Hepatic stellate cell (primary cell): ENCODE measurements around the gene PEX7.
"Not testable (repeated sequence)": the region's sequence is repeated elsewhere in the genome, so short reads cannot be mapped to it uniquely, and the experiment has no call there.

Experiments used
- DNase-seq: peaks from one replicate; pipeline ENCODE4 v3.0.0; 2011; ENCODE audit warnings: low spot score

The PEX7 gene

DNA sequence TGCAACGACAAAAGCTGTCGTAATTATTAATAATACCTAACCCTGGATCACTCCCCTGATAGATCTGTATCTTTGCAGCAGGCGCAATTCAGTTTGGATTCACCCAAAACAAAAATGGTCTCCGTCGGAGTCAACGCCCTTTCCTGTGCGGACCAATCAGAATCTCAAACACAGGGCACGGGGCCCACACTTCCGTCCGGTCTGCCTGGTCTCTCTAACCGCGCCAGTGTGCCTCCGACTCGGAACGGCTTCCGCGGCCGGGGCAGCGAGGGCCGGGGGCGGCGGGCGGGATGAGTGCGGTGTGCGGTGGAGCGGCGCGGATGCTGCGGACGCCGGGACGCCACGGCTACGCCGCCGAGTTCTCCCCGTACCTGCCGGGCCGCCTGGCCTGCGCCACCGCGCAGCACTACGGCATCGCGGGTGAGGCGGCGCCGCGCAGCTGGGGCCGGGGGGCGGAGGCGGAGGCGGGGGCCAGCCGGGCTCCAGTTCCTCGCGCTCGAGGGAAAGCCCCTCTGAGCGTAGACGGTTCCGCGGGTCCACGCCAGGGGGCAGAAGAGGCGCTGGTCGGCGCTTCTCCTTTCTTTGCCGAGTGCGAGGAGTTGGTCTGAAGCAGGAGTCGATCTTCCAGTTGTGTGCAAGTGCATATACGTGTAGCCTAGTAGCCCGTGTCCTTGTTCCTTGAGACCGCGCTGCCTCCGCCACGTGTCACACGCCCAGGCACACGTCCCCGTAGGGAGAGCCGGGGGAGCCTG, at the start of gene PEX7:
Gene PEX7, plus strand, starts transcription at position 217 of the 752 bp plus-strand sequence. Its CDS starts 74 bp downstream, at position 291.
- peak; percentile 86 for DNase-seq

DNA sequence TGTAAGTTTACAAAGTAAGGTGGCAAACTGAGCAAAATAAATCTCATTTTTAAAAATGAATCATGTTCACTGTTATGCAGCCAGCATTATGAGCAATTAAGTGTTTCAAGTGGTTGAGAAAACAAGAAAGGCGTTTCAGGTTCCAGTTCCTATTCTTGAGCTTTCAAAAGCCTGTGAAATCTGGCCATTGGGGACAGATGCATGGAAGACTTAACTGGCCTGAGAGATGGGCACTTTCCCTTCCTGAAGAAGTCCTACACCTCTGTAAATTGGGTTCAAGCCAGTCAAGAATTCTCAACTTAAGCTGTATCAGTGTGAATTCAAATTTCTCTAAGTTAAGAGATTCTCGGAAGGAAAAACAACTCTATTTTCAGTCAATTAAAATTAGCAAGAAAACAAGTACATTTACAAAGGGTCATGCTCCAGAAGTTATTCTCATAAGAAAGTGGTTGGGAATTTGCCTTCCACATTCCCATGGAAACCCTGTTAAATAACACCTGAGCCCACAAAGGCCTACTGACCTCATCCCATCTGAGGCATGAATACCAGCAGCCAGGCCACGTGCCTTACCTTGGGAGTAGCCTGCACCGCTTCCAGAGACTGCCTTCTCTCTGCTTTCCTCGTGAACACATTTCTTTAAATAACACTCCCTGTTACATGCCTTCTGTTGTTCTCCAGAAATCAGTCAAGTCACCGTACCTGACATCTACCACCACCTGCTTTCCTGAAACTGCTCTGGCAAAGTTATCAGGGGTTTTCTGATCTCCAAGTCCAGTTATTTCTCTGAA, 49.5 kb upstream of the PEX7 start:
- DNase-seq, result no peak

- DNase-seq, result no peak
Observed at GRCh38 chr6:136773473-136773796, 49.0 kb upstream of the PEX7 start.

GRCh38 chr6:136774228-136775041, 48.0 kb upstream of the PEX7 start:
- DNase-seq, result no peak

DNA sequence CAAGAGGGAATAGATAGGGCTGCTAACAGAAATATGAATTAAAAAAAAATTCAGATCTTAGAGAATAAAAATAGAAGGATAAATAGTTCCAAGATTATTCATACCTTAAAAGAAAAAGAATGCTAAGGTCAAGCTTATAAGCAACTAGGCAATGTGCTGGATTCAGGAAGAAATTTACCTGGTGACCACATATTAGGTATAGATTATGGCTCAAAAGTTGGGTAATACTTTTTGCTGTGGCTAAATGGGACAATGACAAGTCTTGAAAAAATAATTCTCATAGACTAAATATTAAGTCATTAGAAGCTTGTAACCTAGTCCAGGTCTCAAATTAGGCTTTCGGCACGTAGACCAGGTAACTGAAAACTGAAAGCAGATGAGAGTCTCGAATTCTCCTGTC, 47.3 kb upstream of the PEX7 start:
- no peak for DNase-seq

DNA sequence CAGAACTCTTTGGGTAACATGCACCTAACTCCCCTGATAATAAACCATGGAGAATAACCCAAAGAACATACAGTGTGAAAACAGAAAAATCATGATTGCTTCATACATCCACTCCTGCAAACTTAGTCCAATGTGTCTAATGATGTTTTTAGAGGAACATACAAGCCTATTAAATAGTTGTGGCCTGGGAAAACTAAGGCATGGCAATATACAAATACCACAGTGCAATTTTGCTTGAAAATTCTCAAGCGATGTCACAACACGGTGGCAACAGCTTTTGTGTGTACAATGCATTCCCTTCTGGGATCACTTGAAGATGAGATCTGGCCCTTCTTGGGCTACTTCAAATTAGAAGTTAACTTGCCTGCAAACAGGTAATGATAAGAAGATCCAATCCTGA, 46.8 kb upstream of the PEX7 start:
- no peak for DNase-seq

GRCh38 chr6:136777651-136778050, 44.7 kb upstream of the PEX7 start:
- no peak for DNase-seq

DNA sequence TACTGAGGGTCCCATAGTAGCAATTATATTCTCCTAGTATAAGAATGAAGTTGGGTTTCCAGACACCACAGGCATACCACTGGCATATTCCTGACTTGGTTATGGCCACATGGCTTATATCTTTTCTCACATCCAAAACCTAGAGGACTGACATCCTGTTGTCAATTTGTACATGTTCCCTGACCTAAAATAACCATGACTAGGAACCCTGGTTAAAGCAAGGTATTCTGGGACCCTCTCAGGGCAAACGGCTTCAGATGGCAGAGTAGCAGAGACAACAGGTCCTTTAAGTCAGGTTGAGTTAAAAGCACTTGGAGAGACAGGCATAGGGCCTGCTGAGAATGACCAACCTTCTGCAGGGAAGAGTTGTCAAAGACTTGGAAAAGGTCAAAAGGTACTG, 42.7 kb upstream of the PEX7 start:
- no peak for DNase-seq

DNA sequence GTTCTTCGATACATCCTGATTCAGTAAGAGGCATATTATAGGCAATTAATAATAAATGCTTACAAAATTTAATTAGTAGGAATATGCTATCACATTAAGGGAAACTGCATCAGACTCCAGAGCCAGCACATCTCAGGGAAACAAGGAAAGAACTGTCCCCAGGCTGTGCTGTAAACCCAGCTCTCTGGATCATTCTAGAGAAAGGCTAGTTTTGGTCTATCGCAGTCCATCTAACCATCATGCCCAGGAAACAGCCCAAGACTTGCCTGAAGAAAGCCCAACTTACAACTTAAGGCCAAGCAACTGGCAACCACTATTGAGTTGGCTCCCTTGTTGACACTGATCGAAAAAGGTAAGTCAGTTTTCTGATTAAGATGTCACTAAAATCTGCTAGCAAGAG, 41.4 kb upstream of the PEX7 start:
- no peak for DNase-seq

GRCh38 chr6:136782021-136782770, 40.2 kb upstream of the PEX7 start:
- DNase-seq, result no peak

GRCh38 chr6:136783021-136783420, 39.4 kb upstream of the PEX7 start:
- no peak for DNase-seq

DNA sequence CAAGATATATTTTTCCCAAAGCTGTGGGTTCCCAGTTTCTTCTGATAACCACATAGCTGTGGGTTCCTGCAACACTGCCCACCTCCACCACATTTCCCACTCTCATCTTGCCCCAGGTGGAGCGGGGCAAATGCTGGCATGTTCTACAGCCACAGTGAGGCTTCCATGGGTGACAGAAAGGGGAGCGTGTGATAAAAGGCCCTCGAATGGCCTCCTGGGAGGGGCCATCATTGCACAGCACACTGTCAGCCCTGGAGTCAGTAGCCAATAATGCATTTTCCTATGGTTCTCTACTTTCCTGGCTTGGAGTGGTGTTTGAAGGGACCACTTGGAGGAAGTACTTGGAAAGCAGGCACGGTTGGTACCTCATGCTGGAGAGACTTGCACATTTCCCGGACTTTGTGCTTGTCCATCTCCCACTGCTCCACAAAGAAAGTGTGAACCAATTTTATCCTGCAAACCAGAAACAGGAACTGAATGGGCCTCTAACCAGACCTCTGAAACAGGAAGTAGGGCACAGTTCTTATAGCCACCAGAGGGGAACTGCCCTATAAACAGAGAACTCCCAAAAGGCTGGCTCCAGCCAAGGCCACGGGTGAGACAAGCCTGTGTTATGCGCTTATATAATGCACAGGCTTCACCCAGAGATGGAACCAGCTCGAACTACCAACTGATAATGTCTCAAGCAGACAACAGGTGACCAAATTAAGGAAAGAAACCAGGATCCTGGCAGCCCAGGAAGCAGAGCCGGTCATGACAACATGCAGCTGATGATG, 38.7 kb upstream of the PEX7 start:
- no peak for DNase-seq

DNA sequence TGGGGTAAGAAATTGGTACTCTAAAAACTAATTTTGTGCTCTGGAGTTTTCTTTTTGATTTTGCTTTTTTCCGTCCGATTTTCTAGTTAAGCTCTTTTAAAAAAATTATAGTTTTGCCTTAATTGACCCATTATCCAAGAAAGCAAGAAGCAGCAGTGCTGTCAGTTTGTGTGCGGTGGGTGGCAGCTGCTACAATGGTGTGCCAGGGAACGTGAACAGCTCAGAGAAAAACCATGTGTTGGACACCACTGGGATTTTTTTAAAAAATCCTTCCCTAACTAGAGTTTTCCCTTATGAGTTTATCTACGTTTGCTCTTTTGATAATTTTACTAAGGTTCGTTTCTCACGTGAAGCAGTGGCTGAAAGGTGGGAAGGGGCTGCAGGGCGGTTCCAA, 38.1 kb upstream of the PEX7 start:
- DNase-seq, result no peak

DNA sequence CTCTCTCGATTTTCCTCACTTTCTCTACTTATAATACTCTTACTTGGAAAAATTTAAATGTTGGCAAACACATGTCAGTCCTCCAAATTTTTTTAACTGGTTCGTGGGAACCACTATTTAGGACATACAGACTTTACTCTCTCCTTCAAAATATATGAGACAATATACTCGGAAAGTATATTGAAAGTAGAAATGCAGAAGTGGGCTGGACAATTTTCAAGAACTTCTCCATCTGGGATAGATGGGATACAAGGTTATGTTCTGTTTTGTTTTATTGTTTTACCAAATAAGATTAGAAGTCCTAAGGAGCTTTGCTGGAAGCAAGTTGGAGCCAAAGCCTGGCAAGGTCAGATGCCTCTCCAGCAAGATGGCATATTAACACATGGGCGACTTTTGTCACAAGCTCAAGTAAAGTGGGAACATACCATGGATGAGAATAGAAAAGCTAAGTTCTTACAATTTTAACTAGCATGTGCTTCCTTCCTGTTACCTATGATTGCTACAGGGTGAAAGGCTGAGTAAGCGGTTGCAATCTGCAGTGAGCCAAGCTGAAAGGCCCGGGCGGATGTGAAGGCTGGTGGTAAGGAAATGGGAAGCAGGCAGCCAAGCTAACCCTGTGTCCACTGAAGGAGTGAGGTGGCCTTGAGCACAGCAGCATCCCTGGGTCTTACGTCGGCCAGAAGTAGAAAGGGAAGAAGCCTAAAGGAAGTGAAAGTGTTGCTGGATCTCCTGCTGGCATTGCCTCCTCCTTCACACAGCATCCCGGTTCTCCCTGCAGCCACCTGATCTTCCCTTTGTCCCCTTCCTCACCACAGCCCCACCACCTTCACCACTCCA, 37.3 kb upstream of the PEX7 start:
- DNase-seq, result no peak

DNA sequence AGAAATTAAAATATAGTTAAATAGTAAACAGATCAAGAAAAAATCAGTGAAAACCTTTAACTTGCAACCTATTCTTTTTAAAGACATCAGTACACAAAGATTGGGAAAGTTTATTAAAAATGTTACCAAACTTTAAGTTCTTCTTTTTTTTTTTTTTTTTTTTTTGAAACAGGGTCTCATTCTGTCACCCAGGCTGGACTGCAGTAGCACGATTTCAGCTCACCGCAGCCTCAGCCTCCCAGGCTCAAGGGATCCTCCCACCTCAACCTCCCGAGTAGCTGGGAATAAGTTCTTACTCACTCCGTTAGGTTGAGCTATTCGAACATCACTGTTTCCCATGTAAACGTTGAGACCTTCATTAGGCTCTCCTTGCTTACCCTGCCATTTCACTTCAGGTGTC, 35.7 kb upstream of the PEX7 start:
- DNase-seq, result no peak

DNA sequence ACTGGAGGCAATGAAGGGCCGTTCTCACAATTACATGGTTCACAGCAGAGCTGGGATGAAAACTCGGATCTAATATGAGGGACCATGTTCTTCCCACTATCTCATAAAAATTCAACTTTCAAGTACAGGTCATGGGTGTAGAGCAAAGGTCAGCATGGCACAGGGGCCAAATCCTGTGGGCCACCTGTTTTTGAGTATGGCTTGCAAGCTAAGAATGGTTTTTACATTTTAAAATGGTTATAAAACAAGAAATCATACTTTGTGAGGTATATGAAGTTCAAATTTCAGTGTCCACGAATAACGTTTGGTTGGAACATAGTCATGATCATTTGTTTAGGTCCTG, 34.7 kb upstream of the PEX7 start:
- DNase-seq, result no peak

- DNase-seq, result peak; percentile 15
Observed at GRCh38 chr6:136788069-136788902, 34.1 kb upstream of the PEX7 start.

DNA sequence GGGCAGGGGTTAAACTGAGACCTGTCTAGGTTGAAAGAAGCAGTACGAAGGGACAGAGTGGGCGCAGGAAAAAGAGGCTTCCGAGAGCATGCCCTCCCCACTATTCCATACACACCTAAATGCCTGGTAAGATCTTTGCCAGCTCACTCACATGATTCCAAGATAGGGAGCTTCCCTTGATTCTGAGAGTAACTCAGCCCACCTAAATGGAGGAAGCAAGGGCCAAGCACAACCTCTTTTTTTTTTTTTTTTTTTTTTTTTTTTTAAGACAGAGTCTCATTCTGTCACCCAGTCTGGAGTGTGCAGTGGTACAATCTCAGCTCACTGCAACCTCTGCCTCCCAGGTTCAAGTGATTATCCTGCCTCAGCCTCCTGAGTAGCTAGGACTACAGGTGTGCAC, 33.0 kb upstream of the PEX7 start:
- DNase-seq, result not testable (repeated sequence)

DNA sequence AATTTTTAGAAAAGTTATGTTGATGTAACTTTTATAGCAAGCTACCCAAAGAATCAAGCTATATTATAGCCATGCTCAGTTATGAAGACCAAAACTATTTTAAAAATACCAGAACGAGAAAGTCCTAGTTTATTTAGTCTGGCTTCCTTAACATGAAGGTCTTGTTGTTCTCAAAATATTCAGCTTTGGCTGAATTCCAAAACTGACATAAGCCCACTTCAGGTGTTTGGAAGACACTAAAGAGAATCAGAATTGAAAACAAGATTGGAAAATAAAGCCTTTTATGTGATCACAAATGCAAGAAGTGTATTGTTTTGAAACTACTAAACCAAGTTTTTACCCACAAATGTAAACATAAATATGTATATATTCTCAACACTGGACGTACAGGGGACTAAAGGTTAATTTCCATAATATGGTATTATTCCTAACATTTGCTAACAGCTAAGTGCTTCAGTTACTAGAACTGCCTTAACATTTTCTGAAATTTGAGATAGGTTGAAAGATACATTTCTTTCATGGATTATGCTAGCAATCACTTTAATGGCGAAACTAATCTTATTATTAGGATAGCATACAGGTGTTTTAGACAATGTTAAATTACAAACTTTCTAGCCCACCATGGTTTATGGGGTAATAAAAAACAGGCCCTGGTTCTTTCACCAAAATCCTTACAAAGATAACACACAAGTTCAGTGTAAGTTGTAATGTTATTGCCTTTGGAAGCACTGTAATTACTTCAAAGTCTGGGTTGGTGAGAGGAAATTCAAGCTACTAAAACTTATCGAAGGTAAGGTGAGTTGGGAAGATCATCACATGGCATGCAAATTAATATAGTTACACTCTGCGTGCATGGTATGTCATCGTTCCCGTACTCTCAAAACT, 31.7 kb upstream of the PEX7 start:
- no peak for DNase-seq
